ENCODE measurements around the gene MEIOSIN. TPM values are rescaled to one million over a fixed set of nuclear protein-coding genes. Genes with fewer than 3 reads are reported as not detected.

The MEIOSIN gene
- polyA plus RNA-seq, 1 of the 3 experiments (the other 2 are of a cell fraction): 0.03 TPM

DNA sequence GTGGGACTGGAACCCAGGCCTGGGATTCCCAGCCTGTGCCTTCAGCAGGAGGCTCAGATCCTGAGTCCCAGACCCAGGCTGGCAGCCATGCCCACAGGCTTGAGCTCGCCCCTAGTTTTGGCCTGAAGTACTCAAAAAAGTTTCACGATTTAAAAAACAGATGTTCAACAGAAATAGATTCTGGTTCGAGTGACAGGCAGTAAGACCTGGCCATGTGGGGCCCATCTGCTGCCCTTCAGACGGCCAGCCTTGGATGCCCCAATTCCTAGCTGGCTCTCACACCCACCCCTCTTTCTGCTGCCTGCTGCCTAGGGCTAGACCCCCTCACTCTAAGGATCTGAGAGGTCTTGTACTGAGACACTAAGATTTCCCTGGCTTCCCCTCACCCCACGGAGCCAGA is 51.9 kb downstream of the MEIOSIN start:
- 62% methylated on average over 5 of the region's 5 CpGs for WGBS (ENCODE audit: low lambda C conversion rate)
- no peak overlapping the region for H2AFZ ChIP-seq (ENCODE audit: low read depth)
- H3K9me3 ChIP-seq: no peaks in the 10 kb centered on the region
- H3K79me2 ChIP-seq (ENCODE audit: insufficient read depth): peaks cover 73% of the 10 kb centered on the region
- H3K9me2 ChIP-seq: no peaks in the 10 kb centered on the region
- peak overlapping the region in 1 of 2 experiments; percentile 99; a peak in 2 of 4 replicates for H3K27ac ChIP-seq (ENCODE audit: low read depth in 2 of 2, low read length in 1 of 2)
- peaks cover 20 to 38% of the 10 kb centered on the region in 2 experiments for H3K36me3 ChIP-seq (replicated peaks in 1 of 2; ENCODE audit: control insufficient read depth in 1 of 2, insufficient read depth in 2 of 2, low read length in 1 of 2)
- H3K27me3 ChIP-seq (ENCODE audit: insufficient read depth): no peaks in the 10 kb centered on the region
- H3K4me1 ChIP-seq (ENCODE audit: control insufficient read depth in 1 of 2, insufficient read depth in 2 of 2, low read depth in 1 of 2, low read length in 1 of 2): peaks cover 22 to 30% of the 10 kb centered on the region in 2 experiments; a peak in 3 of 4 replicates
- POLR2A ChIA-PET: no interaction called here
- H3K4me2 ChIP-seq: no peak overlapping the region; the same call in 1 of the 2 replicates
- H4K20me1 ChIP-seq (ENCODE audit: insufficient read depth): 0 out of 2 replicates have a peak, but pooled peaks cover 3% of the 10 kb centered on the region
- CTCF ChIA-PET: interaction anchor here (0.5 to 5.1 kb wide), 2 partner anchors 15 to 52 kb away, joined by 3 to 27 read pairs; partner anchors contain the start of gene SIX5
- H3F3A ChIP-seq (replicated peaks; ENCODE audit: insufficient read depth): peaks cover 14% of the 10 kb centered on the region
- H3K9ac ChIP-seq: no peak overlapping the region
- no peak overlapping the region for H3K4me3 ChIP-seq (ENCODE audit: low read depth in 2 of 2, low read length in 1 of 2)
- TF ChIP-seq RFX5 (IDR thresholded peaks at IDR 0.05; ENCODE audit: low read length) (no peak), RXRA (IDR thresholded peaks at IDR 0.05; ENCODE audit: borderline replicate concordance, low read depth) (no peak), RCOR1 (IDR thresholded peaks at IDR 0.05; ENCODE audit: low read length) (no peak), EZH2phosphoT487 (IDR thresholded peaks at IDR 0.05; ENCODE audit: borderline replicate concordance, low read depth) (no peak), TEAD4 (IDR thresholded peaks at IDR 0.05; ENCODE audit: borderline replicate concordance, insufficient read depth) (no peak), POLR2AphosphoS5 (IDR thresholded peaks at IDR 0.05; ENCODE audit: low read depth, low read length) (no peak)
- TF ChIP-seq, protein P1, sequence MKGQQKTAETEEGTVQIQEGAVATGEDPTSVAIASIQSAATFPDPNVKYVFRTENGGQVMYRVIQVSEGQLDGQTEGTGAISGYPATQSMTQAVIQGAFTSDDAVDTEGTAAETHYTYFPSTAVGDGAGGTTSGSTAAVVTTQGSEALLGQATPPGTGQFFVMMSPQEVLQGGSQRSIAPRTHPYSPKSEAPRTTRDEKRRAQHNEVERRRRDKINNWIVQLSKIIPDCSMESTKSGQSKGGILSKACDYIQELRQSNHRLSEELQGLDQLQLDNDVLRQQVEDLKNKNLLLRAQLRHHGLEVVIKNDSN (IDR thresholded peaks at IDR 0.05; ENCODE audit: borderline replicate concordance, low read depth): no peak
- DNase-seq: no peak

GRCh38 chr19:45785781-45786532 is 52.7 kb downstream of the MEIOSIN start:
- no peak for DNase-seq
- Histone ChIP-seq H4K20me1 (ENCODE audit: insufficient read depth) (0 out of 2 replicates have a peak, but pooled peaks cover 3% of the 10 kb centered on the region), H3K36me3 (replicated peaks in 1 of 2; ENCODE audit: control insufficient read depth in 1 of 2, insufficient read depth in 2 of 2, low read length in 1 of 2) (peaks cover 27 to 41% of the 10 kb centered on the region in 2 experiments), H3K4me1 (ENCODE audit: control insufficient read depth in 1 of 2, insufficient read depth in 2 of 2, low read depth in 1 of 2, low read length in 1 of 2) (peaks cover 22 to 32% of the 10 kb centered on the region in 2 experiments; a peak in 3 of 4 replicates), H3K9me3 (no peaks in the 10 kb centered on the region), H3K4me3 (ENCODE audit: low read depth in 2 of 2, low read length in 1 of 2) (no peak overlapping the region), H3K27me3 (ENCODE audit: insufficient read depth) (no peaks in the 10 kb centered on the region), H3K27ac (ENCODE audit: low read depth in 2 of 2, low read length in 1 of 2) (peak overlapping the region in 1 of 2 experiments; percentile 99; a peak in 1 of 4 replicates), H3K79me2 (ENCODE audit: insufficient read depth) (peaks cover 73% of the 10 kb centered on the region), H3K9me2 (no peaks in the 10 kb centered on the region), H3K9ac (no peak overlapping the region), H3K4me2 (no peak overlapping the region), H2AFZ (ENCODE audit: low read depth) (no peak overlapping the region), H3F3A (replicated peaks; ENCODE audit: insufficient read depth) (peaks cover 14% of the 10 kb centered on the region)
- ChIA-PET CTCF (interaction anchor here (2.9 to 5.1 kb wide), 2 partner anchors 13 to 16 kb away, joined by 12 to 27 read pairs; partner anchors contain the start of gene SIX5), POLR2A (interaction anchor here (0.7 kb wide), 1 partner anchor 15 kb away, joined by 3 read pairs; no protein-coding TSS in a partner anchor)
- WGBS (ENCODE audit: low lambda C conversion rate): 91% methylated on average over 28 of the region's 57 CpGs
- no peak for TF ChIP-seq RFX5 (IDR thresholded peaks at IDR 0.05; ENCODE audit: low read length)
- TF ChIP-seq, protein P1 (IDR thresholded peaks at IDR 0.05; ENCODE audit: borderline replicate concordance, low read depth): no peak
- TF ChIP-seq CTCF (IDR thresholded peaks at IDR 0.05): no peak
- no peak for TF ChIP-seq RXRA (IDR thresholded peaks at IDR 0.05; ENCODE audit: borderline replicate concordance, low read depth)
- TF ChIP-seq MXI1 (IDR thresholded peaks at IDR 0.05; ENCODE audit: low read depth, low read length): no peak
- TF ChIP-seq NRF1 (IDR thresholded peaks at IDR 0.05; ENCODE audit: low read depth, low read length): no peak
- no peak for TF ChIP-seq RCOR1 (IDR thresholded peaks at IDR 0.05; ENCODE audit: low read length)
- no peak for TF ChIP-seq JUND (IDR thresholded peaks at IDR 0.05)
- no peak for TF ChIP-seq TAF1 (IDR thresholded peaks at IDR 0.05; ENCODE audit: borderline replicate concordance, low read depth, low read length)
- no peak for TF ChIP-seq NFIC (IDR thresholded peaks at IDR 0.05; ENCODE audit: borderline replicate concordance)
- no peak for TF ChIP-seq GABPA (IDR thresholded peaks at IDR 0.05; ENCODE audit: low read depth)
- TF ChIP-seq USF2 (IDR thresholded peaks at IDR 0.05; ENCODE audit: borderline replicate concordance, low read depth, low read length): no peak
- TF ChIP-seq, protein P2, sequence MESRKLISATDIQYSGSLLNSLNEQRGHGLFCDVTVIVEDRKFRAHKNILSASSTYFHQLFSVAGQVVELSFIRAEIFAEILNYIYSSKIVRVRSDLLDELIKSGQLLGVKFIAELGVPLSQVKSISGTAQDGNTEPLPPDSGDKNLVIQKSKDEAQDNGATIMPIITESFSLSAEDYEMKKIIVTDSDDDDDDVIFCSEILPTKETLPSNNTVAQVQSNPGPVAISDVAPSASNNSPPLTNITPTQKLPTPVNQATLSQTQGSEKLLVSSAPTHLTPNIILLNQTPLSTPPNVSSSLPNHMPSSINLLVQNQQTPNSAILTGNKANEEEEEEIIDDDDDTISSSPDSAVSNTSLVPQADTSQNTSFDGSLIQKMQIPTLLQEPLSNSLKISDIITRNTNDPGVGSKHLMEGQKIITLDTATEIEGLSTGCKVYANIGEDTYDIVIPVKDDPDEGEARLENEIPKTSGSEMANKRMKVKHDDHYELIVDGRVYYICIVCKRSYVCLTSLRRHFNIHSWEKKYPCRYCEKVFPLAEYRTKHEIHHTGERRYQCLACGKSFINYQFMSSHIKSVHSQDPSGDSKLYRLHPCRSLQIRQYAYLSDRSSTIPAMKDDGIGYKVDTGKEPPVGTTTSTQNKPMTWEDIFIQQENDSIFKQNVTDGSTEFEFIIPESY (IDR thresholded peaks at IDR 0.05; ENCODE audit: borderline replicate concordance, low read depth): no peak

Data from SK-N-SH (cell line).